ENCODE measurements around the gene MAGEB17. TPM values are rescaled to one million over a fixed set of nuclear protein-coding genes. Genes with fewer than 3 reads are reported as not detected.

Gene MAGEB17
- total RNA-seq, 1 donor: not detected

DNA sequence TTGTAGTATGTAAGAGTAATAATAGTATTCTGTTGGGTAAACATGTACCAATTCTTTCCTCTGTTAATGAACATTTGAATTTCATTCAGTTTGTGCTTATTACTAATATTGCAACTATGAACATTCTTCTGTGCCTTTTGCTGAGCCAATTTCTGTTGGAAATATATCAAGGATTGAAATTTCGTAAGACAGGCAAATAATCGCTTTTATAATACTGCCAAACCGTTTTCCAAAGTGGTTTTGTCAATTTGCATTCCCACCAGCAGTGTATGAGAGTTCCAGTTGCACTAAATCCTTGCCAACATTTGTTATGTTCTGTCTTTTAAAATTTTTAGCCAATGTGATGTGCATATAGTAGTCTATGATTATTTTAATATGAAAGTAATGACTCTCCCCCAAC, 38.6 kb downstream of the MAGEB17 start:
- DNase-seq (ENCODE audit: low read depth): peak; percentile 71
- TF ChIP-seq, protein P1, sequence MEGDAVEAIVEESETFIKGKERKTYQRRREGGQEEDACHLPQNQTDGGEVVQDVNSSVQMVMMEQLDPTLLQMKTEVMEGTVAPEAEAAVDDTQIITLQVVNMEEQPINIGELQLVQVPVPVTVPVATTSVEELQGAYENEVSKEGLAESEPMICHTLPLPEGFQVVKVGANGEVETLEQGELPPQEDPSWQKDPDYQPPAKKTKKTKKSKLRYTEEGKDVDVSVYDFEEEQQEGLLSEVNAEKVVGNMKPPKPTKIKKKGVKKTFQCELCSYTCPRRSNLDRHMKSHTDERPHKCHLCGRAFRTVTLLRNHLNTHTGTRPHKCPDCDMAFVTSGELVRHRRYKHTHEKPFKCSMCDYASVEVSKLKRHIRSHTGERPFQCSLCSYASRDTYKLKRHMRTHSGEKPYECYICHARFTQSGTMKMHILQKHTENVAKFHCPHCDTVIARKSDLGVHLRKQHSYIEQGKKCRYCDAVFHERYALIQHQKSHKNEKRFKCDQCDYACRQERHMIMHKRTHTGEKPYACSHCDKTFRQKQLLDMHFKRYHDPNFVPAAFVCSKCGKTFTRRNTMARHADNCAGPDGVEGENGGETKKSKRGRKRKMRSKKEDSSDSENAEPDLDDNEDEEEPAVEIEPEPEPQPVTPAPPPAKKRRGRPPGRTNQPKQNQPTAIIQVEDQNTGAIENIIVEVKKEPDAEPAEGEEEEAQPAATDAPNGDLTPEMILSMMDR (IDR thresholded peaks at IDR 0.05; ENCODE audit: insufficient read depth, low read length): no peak
- H3K4me3 ChIP-seq (ENCODE audit: low read depth, low read length): no peak overlapping the region

- H3K4me3 ChIP-seq (ENCODE audit: low read depth, low read length): no peak overlapping the region
- no peak for DNase-seq (ENCODE audit: low read depth)
Measured at GRCh38 chrX:16207634-16208033, 40.4 kb downstream of the MAGEB17 start.

GRCh38 chrX:16208601-16209000, 41.3 kb downstream of the MAGEB17 start:
- H3K4me3 ChIP-seq (ENCODE audit: low read depth, low read length): no peak overlapping the region
- DNase-seq (ENCODE audit: low read depth): no peak
- TF ChIP-seq, protein P1 (IDR thresholded peaks at IDR 0.05; ENCODE audit: insufficient read depth, low read length): no peak

More at GRCh38 chrX:16207634-16208033, 40.4 kb downstream of the MAGEB17 start:
- TF ChIP-seq, protein P1 (IDR thresholded peaks at IDR 0.05; ENCODE audit: insufficient read depth, low read length): no peak

DNA sequence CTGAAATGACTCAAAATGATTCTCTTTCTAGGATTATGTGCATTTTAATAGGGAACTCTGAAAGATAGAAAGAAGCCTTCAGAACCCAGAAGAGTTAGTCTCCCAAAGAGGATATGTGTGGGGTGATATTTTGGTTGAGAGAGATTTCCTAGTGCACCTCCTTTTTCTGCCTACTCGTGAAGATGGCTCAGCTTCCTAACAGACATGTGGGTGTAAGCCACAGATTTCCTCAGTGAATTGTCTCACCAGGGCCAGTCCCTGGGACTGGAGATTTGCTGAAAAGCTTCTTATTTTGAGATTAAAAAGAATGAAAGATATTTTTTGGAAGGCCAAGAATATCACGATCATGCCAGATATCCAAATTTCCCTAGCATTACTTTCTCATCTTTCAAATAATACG, 42.8 kb downstream of the MAGEB17 start:
- TF ChIP-seq, protein P1 (IDR thresholded peaks at IDR 0.05; ENCODE audit: insufficient read depth, low read length): no peak
- no peak overlapping the region for H3K4me3 ChIP-seq (ENCODE audit: low read depth, low read length)
- DNase-seq (ENCODE audit: low read depth): no peak

DNA sequence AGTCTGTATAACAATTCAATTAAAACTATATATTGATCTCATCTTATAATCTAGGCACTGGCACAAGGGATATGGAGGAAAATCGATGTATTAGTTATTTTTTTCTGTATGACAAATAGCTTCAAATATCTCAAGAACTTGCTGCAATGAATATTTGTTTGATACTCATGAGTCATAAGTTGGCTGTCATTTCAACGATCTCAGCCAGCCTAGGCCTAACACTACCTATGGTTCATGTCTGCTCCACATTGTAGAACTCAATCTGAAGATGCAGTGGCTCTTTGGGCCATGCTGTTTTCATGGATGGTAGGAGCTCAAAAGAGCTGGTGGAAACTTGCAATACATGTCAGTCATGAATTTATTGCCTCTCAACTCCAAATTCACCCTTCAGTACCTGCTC, 44.7 kb downstream of the MAGEB17 start:
- H3K4me3 ChIP-seq (ENCODE audit: low read depth, low read length): no peak overlapping the region
- TF ChIP-seq, protein P1 (IDR thresholded peaks at IDR 0.05; ENCODE audit: insufficient read depth, low read length): no peak
- DNase-seq (ENCODE audit: low read depth): peak; percentile 25

GRCh38 chrX:16212436-16212835, 45.2 kb downstream of the MAGEB17 start:
- no peak overlapping the region for H3K4me3 ChIP-seq (ENCODE audit: low read depth, low read length)
- TF ChIP-seq, protein P1 (IDR thresholded peaks at IDR 0.05; ENCODE audit: insufficient read depth, low read length): peak; percentile 48
- DNase-seq (ENCODE audit: low read depth): peak; percentile 45

- no peak overlapping the region for H3K4me3 ChIP-seq (ENCODE audit: low read depth, low read length)
- peak; percentile 26 for DNase-seq (ENCODE audit: low read depth)
- TF ChIP-seq, protein P1 (IDR thresholded peaks at IDR 0.05; ENCODE audit: insufficient read depth, low read length): no peak
Measured at GRCh38 chrX:16213961-16214360, 46.7 kb downstream of the MAGEB17 start.
